SJCRH30 (cell line): ENCODE results near the gene ACACA. TPM values are rescaled to one million over a fixed set of nuclear protein-coding genes. Genes with fewer than 3 reads are reported as not detected.

Experiments used
- DNase-seq, 2 experiments: peaks; one replicate each; pipeline ENCODE4 v3.0.0-alpha.2; 2015 to 2020
- H3K27ac ChIP-seq: fragments of 250-450 bp; sonication (Bioruptor Pico); 2 replicates; pipeline ENCODE4 v1.5.1; 2020; ENCODE audit warnings: mild to moderate bottlenecking, moderate library complexity
- H3K27me3 ChIP-seq: fragments of 250-450 bp; sonication (Bioruptor Pico); 2 replicates; pipeline ENCODE4 v1.5.1; 2020; ENCODE audit warnings: mild to moderate bottlenecking, moderate library complexity
- H3K36me3 ChIP-seq: fragments of 250-450 bp; sonication (Bioruptor Pico); 2 replicates; pipeline ENCODE4 v1.5.1; 2020; ENCODE audit warnings: mild to moderate bottlenecking, moderate library complexity
- H3K4me1 ChIP-seq: fragments of 250-450 bp; sonication (Bioruptor Pico); 2 replicates; pipeline ENCODE4 v1.5.1; 2020; ENCODE audit warnings: mild to moderate bottlenecking, moderate library complexity
- H3K4me3 ChIP-seq: fragments of 250-450 bp; sonication (Bioruptor Pico); 2 replicates; pipeline ENCODE4 v1.5.1; 2020; ENCODE audit warnings: mild to moderate bottlenecking, moderate library complexity
- H3K9me3 ChIP-seq: fragments of 250-450 bp; sonication (Bioruptor Pico); replicated peaks from 2 replicates; pipeline ENCODE4 v1.5.1; 2020; ENCODE audit warnings: mild to moderate bottlenecking, moderate library complexity
- total RNA-seq: library from RNA; depleted of rRNA; stranded (reverse); fragments of >200 nt; shearing (Covaris generic); gene quantifications from 2 replicates; pipeline ENCODE4 v1.2.3, GENCODE V29; 2014

The ACACA gene
- total RNA-seq, 1 experiment from 2014 or later = 74.0 TPM

DNA sequence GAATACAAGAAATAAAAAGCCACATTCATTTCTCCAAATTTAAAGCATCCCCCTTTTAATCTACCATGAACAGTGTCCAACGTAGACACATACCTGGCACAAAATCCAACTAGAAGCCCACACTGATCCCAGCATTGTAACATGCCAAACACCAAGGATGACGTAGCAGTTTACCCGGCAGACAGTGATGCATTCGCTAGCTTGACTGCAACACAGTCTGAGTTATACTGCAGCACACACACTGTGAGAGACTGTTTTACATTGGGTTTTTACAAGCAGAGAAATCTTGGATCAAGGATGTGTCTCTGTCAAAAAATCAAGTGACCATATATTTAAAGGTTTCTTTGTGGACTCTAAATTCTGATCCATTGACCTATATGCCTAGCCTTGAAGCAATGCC lies 105.3 kb downstream of the ACACA start:
- DNase-seq = no peak
- Histone ChIP-seq H3K4me3 (no peak overlapping the region), H3K27ac (no peak overlapping the region), H3K36me3 (peaks cover 8% of the 10 kb centered on the region), H3K9me3 (no peaks in the 10 kb centered on the region), H3K27me3 (no peaks in the 10 kb centered on the region), H3K4me1 (peaks cover 5% of the 10 kb centered on the region; the same call in 1 of the 2 replicates)

DNA sequence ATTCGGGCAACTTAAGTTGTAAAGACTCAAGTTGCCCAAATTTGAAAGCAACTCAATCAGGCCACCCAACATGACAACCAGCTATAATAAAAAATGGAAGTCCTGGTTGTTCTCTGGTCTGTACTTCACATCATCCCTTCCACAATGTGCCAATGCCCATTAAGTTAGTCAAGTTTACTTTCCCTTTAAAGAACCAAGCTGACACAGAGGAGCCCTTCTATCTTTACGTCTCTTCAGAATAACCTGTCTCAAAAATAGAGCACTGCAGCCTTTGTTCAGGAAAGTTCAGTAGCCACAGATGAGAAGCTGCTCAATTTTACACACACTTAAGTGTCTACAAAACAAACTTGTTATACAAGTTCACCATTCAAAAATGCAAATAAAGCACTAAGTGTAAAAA lies 106.0 kb downstream of the ACACA start:
- Histone ChIP-seq H3K9me3 (no peaks in the 10 kb centered on the region), H3K36me3 (peaks cover 6% of the 10 kb centered on the region), H3K4me1 (peaks cover 5% of the 10 kb centered on the region; the same call in 1 of the 2 replicates), H3K27ac (no peak overlapping the region), H3K27me3 (no peaks in the 10 kb centered on the region), H3K4me3 (no peak overlapping the region)
- DNase-seq = no peak

DNA sequence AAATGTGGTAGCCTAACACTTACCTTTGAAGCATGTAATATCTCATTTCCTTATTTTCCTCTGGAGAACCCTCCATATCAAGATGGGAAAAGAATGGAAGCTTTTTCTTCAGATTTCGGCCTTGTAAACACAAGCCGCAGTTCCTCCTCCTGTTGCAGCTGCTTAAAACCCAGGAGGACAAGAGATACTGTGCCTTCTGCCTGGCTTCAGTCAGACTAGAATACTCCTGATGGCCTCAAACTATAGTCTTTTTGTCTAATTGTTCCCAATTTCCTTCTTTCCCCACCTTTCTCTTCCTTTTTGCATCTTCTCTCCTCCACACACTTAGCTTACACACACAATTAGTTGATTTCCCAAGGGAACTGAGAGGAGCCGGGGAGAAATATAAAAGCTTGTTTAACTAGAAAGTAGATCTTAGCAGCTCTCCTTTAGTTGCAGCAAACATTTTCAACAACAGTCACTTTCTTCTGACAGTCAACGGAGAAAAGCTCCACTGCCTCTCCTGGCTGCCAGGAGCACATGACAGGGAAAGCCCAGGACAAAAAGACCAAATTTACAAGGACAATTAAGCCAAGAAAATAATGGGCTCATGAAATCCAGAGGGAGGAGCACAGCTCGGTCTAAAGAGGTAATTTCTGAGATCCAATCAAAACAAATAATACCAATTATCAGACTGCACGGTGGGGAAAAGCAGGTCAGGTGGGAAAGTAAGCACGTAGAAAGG lies 107.2 kb downstream of the ACACA start:
- H3K4me1 ChIP-seq = peaks cover 5% of the 10 kb centered on the region; the same call in 1 of the 2 replicates
- H3K36me3 ChIP-seq = peaks cover 6% of the 10 kb centered on the region
- DNase-seq = peak in 1 of 2 experiments; percentile 45
- no peak overlapping the region for H3K27ac ChIP-seq
- no peaks in the 10 kb centered on the region for H3K9me3 ChIP-seq
- no peaks in the 10 kb centered on the region for H3K27me3 ChIP-seq
- H3K4me3 ChIP-seq = no peak overlapping the region

DNA sequence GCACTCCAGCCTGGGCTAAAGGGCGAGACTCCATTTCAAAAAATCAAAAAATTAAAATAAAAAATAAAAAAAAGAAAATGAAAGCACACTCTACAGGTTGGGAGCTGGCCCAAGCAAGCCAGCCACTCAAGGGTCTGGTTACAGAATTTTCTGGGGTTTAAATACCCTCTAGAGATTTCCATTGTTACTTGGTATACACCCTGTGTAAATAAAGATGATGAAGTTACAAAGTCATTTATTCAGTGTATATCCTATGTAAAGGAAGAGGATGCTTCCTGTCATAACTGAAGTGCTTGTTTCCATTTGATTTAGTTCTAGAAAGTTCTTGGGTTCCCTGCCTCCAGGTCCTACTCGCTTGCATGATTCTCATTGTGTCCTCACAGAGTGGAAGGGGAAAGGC lies 110.7 kb downstream of the ACACA start:
- Histone ChIP-seq H3K4me1 (peaks cover 5% of the 10 kb centered on the region; the same call in 1 of the 2 replicates), H3K9me3 (no peaks in the 10 kb centered on the region), H3K27me3 (no peaks in the 10 kb centered on the region), H3K4me3 (no peak overlapping the region), H3K27ac (no peak overlapping the region), H3K36me3 (no peaks in the 10 kb centered on the region)
- DNase-seq = no peak

DNA sequence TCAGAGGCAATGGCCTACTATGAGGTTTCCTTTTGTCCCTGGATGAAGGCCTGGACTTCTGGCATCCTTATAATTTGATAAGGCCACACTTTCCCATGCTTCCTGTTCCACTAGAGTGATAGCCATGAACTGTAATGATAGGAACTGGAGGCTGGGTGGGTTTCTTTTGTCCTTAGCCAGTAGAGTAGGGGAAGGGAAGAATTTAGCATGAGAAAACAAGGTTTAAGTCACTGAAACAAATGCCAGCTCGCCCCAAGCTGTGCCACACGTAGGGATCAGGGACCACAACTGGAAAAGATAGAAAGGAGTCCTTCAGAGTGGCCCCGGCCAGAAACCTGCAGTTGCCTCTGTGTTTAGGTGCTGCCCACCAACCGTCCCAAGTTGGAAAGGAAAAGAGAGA lies 111.7 kb downstream of the ACACA start:
- Histone ChIP-seq H3K9me3 (no peaks in the 10 kb centered on the region), H3K4me3 (no peak overlapping the region), H3K27ac (no peak overlapping the region), H3K27me3 (no peaks in the 10 kb centered on the region), H3K36me3 (no peaks in the 10 kb centered on the region), H3K4me1 (peaks cover 5% of the 10 kb centered on the region; the same call in 1 of the 2 replicates)
- no peak for DNase-seq

DNA sequence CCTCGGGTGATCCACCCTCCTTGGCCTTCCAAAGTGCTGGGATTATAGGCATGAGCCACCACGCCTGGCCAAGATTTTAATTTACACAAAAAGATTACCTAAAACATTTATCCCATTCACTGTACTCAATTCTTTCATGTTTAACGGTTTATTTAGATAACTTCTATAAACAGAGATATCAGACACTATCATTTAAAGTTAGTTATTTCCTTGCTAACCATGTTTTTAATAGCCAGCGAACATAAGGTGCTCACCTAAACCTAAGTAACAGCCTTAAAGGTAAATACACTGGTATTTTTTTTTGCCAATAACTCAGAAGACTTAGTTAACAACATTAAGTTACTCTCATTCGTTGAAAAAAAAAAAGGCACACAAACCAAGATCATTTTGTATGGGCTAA lies 112.9 kb downstream of the ACACA start:
- H3K9me3 ChIP-seq = no peaks in the 10 kb centered on the region
- no peaks in the 10 kb centered on the region for H3K27me3 ChIP-seq
- DNase-seq = no peak
- no peak overlapping the region for H3K4me3 ChIP-seq
- H3K27ac ChIP-seq = no peak overlapping the region
- no peaks in the 10 kb centered on the region for H3K36me3 ChIP-seq
- no peaks in the 10 kb centered on the region for H3K4me1 ChIP-seq

DNA sequence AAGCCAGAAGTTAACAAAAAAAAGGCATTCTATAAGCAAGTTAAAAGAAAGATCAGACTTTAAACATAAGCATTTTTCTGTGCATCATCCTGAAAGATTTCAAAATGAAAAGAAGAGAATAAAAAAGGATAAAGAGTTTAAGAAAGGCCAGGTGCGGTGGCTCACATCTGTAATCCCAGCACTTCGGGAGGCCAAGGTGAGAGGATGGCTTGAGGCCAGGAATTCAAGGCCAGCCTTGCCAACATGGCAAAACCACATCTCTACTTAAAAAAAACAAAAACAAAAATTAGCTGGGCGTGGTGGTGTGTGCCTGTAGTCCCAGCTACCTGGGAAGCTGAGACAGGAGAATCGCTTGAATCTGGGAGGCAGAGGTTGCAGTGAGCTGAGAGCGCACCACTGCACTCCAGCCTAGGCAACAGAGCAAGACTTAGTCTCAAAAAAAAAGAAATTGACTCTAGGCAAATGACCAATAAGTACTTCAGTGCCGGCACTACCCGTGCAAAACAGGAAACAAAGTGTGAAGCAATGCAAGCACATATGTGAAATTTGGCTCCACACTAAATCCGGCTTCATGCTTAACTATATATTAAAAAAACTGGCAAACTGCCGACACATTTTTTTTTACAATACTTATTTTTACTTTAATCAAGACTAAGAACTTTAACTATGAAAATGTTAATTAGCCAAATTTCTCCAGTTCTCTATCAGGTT lies 114.1 kb downstream of the ACACA start:
- Histone ChIP-seq H3K4me3 (no peak overlapping the region), H3K36me3 (no peaks in the 10 kb centered on the region), H3K27ac (no peak overlapping the region), H3K9me3 (no peaks in the 10 kb centered on the region), H3K4me1 (no peaks in the 10 kb centered on the region), H3K27me3 (no peaks in the 10 kb centered on the region)
- no peak for DNase-seq

DNA sequence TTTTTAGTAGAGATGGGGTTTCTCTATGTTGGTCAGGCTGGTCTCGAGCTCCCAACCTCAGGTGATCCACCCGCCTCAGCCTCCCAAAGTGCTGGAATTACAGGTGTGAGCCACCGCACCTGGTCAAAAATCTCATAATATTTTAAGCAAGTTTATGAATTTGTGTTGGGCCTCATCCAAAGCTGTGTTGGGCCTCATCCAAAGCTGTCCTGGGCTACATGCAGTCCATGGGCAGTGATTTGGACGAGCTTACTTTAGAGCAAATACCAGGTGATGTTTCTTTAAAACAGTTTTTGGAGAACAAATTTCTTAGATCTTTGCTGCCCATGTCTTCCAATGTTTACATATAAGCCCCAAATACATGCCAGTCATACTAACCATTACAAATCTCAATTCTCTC lies 115.3 kb downstream of the ACACA start:
- Histone ChIP-seq H3K36me3 (no peaks in the 10 kb centered on the region; the same call in 1 of the 2 replicates), H3K27ac (no peak overlapping the region), H3K4me3 (no peak overlapping the region), H3K4me1 (no peaks in the 10 kb centered on the region), H3K9me3 (no peaks in the 10 kb centered on the region), H3K27me3 (no peaks in the 10 kb centered on the region)
- DNase-seq = no peak

DNA sequence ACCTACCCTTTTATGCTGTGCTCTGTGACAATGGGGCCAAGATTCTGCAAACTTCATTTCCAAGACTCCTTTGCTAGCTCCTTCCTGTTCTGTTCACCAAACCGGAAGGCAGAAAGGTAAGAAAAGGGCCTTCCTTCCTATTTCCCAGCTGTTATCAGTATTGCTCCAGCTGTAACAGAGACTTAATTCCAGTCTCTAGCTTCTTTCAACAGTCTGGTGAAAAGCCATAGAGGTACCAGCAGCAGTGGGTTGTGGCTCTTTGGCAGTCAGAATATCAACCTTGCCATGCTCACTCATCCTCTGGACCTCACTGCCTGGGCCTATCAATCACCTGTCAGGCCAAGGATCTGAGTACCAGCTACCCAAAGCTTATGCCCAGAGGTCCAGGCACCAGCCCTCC lies 120.2 kb downstream of the ACACA start:
- no peaks in the 10 kb centered on the region for H3K4me1 ChIP-seq
- no peak overlapping the region for H3K27ac ChIP-seq
- no peaks in the 10 kb centered on the region for H3K9me3 ChIP-seq
- H3K27me3 ChIP-seq = no peaks in the 10 kb centered on the region
- no peak for DNase-seq
- peaks cover 27% of the 10 kb centered on the region for H3K36me3 ChIP-seq
- H3K4me3 ChIP-seq = no peak overlapping the region

DNA sequence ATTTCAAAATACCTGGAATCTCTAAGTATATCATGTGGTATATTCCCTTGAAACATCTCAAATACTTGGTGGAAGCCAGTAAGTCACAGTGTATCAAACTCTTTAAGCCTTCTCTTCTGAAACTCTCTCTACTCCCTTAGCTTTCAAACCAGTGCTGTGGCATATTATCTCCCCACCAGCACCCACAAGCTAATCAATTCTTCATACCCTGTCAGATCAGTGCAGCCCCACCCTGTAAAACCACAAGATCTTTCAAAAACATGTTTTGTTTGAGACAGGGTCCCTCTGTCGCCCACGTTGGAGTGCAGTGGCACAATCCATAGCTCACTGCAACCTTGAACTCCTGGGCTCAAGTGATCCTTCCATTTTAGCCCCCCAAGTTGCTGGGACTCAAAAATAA lies 122.4 kb downstream of the ACACA start:
- Histone ChIP-seq H3K36me3 (peaks cover 36% of the 10 kb centered on the region), H3K27me3 (no peaks in the 10 kb centered on the region), H3K9me3 (no peaks in the 10 kb centered on the region), H3K4me3 (no peak overlapping the region), H3K27ac (no peak overlapping the region), H3K4me1 (no peaks in the 10 kb centered on the region)
- no peak for DNase-seq

DNA sequence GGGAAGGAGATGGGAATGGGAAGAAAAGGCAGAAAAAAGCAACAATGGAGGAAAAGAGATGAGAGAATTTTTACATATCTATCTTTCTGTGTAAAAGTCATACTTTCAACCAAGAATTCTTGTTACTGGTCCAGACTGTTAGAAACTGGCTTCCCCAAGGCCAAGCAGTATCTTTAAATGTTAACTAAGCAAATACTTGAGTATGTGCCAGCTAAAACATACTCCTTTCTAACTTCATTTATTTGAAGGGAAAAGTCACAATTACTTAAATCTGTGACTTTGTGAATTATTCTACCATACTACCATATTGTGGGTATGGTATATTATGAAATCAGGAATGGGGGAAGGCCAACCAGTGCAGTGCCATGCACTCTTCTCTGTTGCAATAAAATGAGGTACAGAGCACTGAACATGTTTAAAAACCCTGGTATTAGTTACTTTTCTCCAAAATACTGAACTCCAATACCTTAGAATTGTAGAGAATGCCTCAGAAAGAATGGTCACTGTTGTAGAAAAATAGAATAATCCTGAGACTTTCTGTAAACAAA lies 123.1 kb downstream of the ACACA start:
- Histone ChIP-seq H3K36me3 (peaks cover 36% of the 10 kb centered on the region), H3K9me3 (no peaks in the 10 kb centered on the region), H3K4me1 (no peaks in the 10 kb centered on the region), H3K27me3 (no peaks in the 10 kb centered on the region), H3K4me3 (no peak overlapping the region), H3K27ac (no peak overlapping the region)
- DNase-seq = no peak

DNA sequence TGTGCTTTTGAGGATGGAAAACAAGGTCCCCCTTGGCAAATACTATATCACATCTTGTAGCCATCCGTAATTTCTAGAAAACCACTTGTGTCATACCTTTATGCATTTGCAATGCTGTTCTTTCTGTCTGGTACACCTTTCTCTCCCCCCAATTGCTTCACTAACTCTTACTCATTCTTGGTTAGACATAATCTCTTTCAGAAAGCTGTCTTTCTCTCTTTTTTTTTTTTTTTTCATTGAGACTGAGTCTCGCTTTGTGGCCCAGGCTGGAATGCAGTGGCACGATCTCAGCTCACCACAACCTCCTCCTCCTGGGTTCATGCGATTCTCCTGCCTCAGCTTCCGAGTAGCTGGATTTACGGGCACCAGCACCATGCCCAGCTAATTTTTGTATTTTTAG lies 125.8 kb downstream of the ACACA start:
- Histone ChIP-seq H3K27ac (no peak overlapping the region), H3K36me3 (peaks cover 44% of the 10 kb centered on the region), H3K27me3 (no peaks in the 10 kb centered on the region), H3K4me1 (no peaks in the 10 kb centered on the region), H3K9me3 (no peaks in the 10 kb centered on the region), H3K4me3 (no peak overlapping the region)
- no peak for DNase-seq

DNA sequence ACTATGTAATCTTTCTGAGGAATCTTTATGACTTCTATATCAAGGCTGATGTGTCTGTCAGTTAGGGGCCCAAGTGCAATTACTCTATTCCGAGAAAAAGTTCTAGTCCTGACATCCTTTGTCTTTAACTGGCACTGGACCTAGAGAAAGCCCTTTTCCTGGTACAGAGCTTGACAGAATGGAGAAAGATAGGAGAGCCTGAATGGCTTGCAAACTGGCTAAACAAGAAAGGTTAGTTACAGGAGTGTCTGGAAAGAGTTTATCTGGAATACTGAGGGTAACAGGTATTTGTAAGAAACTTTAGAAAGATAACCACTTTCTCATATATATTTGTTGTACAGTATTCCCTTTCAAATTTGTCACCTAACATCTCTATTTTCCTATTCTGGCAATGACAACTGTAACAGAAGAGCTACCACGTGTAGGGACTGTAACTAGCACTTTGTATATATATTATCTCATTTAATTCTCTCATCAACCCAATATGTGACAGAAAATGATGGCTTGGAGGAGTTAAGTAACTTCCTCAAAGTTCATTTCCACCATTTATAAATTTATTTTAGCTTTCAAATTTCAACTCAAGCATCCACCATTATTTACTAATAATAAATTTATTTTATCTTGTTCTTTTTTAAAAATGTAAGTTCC lies 128.3 kb downstream of the ACACA start:
- no peaks in the 10 kb centered on the region for H3K9me3 ChIP-seq
- H3K36me3 ChIP-seq = peaks cover 45% of the 10 kb centered on the region

DNA sequence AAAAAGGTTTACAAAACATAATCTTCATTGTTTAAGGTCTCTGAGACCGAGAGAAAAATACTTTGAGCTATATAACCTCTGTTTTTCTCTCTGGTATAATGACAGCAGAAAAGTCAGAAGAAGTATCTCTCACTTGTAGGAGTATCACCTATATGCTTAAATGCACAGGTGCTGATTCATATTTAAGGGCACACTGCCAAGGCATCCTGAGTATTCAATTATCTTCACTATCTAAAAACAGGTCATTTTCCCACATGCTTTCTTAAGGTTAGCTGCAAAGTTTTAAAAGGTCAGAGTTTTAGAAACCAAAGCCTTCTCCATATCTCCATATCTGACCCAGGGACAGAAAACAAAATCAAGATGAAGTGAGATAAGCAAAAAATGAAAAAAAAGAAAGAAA lies 130.2 kb downstream of the ACACA start:
- H3K4me3 ChIP-seq = no peak overlapping the region
- no peaks in the 10 kb centered on the region for H3K27me3 ChIP-seq
- DNase-seq = no peak
- no peaks in the 10 kb centered on the region for H3K4me1 ChIP-seq
- no peaks in the 10 kb centered on the region for H3K9me3 ChIP-seq
- H3K36me3 ChIP-seq = peaks cover 31% of the 10 kb centered on the region
- no peak overlapping the region for H3K27ac ChIP-seq

More for the DNA sequence above, 128.3 kb downstream of the ACACA start:
- no peak overlapping the region for H3K4me3 ChIP-seq
- no peaks in the 10 kb centered on the region for H3K4me1 ChIP-seq
- no peaks in the 10 kb centered on the region for H3K27me3 ChIP-seq
- no peak overlapping the region for H3K27ac ChIP-seq
- DNase-seq = no peak

DNA sequence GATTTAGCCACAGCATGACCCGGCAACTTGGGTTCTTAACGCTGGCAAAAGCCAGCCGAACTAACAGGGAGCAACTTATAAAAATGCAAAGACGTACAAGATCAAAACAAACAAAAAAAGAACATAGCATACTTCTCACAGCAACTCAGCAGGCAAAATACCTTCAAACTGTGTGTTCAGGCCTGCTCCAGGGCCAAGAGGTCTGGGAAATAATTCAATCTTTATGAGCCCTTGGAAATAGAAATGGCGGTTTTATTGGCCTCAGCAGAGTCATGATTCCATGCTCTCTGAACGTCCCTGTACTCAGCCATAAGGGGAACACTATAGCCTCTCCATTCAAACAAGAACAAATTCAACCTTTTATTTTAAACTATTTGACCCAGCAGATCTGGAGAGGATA lies 132.2 kb downstream of the ACACA start:
- Histone ChIP-seq H3K36me3 (peaks cover 36% of the 10 kb centered on the region), H3K4me3 (no peak overlapping the region), H3K27me3 (no peaks in the 10 kb centered on the region), H3K4me1 (no peaks in the 10 kb centered on the region), H3K27ac (no peak overlapping the region), H3K9me3 (no peaks in the 10 kb centered on the region)
- no peak for DNase-seq
